ENCODE results near the gene LYZL6. TPM values are rescaled to one million over a fixed set of nuclear protein-coding genes. Genes with fewer than 3 reads are reported as not detected.

The LYZL6 gene
- total RNA-seq, 1 experiment from 2014 or later = not detected

- no peak for DNase-seq (ENCODE audit: low read depth, low spot score)
- intact Hi-C loops (cut with micrococcal nuclease; ENCODE audit: unreplicated experiment) = no loop called here
Observed at GRCh38 chr17:35981246-35981645, 37.7 kb upstream of the LYZL6 start, which contains the start of gene CCL16. CCL16 (minus strand) TSS chr17:35981497; CDS start chr17:35981420, 77 bp downstream.

DNA sequence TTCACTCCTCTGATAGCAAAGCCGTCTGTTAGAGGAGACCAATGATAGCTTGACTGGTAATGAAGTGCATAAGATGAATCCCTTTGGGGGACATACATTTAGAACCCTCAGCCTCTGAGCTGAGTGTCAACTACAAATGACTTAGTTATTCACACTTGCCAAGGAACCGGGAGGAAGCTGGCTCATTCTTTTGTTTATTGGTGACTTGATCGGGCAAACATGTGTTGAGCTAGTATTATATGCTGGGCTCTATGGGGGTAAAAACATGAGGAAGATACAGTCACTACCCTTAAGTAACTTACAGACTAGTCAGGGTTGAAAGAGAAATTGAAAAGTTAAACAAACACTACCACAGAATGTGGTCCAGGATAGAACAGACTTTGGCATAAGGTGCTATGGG, 34.8 kb upstream of the LYZL6 start:
- no peak for TF ChIP-seq CTCF (IDR thresholded peaks at IDR 0.05)
- TF ChIP-seq, protein P1, sequence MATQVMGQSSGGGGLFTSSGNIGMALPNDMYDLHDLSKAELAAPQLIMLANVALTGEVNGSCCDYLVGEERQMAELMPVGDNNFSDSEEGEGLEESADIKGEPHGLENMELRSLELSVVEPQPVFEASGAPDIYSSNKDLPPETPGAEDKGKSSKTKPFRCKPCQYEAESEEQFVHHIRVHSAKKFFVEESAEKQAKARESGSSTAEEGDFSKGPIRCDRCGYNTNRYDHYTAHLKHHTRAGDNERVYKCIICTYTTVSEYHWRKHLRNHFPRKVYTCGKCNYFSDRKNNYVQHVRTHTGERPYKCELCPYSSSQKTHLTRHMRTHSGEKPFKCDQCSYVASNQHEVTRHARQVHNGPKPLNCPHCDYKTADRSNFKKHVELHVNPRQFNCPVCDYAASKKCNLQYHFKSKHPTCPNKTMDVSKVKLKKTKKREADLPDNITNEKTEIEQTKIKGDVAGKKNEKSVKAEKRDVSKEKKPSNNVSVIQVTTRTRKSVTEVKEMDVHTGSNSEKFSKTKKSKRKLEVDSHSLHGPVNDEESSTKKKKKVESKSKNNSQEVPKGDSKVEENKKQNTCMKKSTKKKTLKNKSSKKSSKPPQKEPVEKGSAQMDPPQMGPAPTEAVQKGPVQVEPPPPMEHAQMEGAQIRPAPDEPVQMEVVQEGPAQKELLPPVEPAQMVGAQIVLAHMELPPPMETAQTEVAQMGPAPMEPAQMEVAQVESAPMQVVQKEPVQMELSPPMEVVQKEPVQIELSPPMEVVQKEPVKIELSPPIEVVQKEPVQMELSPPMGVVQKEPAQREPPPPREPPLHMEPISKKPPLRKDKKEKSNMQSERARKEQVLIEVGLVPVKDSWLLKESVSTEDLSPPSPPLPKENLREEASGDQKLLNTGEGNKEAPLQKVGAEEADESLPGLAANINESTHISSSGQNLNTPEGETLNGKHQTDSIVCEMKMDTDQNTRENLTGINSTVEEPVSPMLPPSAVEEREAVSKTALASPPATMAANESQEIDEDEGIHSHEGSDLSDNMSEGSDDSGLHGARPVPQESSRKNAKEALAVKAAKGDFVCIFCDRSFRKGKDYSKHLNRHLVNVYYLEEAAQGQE (IDR thresholded peaks at IDR 0.05; ENCODE audit: insufficient read depth in 1 of 2, low read depth in 2 of 2, low read length in 1 of 2) = no peak
- no peak for TF ChIP-seq POLR2AphosphoS5 (IDR thresholded peaks at IDR 0.05; ENCODE audit: low read depth, low read length)
- no peak for TF ChIP-seq TCF7L2 (IDR thresholded peaks at IDR 0.05; ENCODE audit: low read depth, low read length)
- TF ChIP-seq SIN3A (IDR thresholded peaks at IDR 0.05; ENCODE audit: borderline replicate concordance, insufficient read depth, low read depth, low read length) = no peak
- intact Hi-C loops (cut with micrococcal nuclease; ENCODE audit: unreplicated experiment) = no loop called here
- Histone ChIP-seq H3K27me3 (ENCODE audit: control insufficient read depth, insufficient read depth, low read length) (no peaks in the 10 kb centered on the region; the same call in 1 of the 2 replicates), H3K36me3 (ENCODE audit: control insufficient read depth, insufficient read depth, low read length) (no peaks in the 10 kb centered on the region), H3K4me1 (ENCODE audit: control insufficient read depth, insufficient read depth, low read length) (0 out of 2 replicates have a peak, but pooled peaks cover 4% of the 10 kb centered on the region), H3K4me3 (ENCODE audit: low read depth in 2 of 2, low read length in 2 of 2) (no peak overlapping the region), H3K27ac (ENCODE audit: low read length) (no peak overlapping the region), H3K9me3 (ENCODE audit: control insufficient read depth, insufficient read depth, low read depth, low read length) (no peaks in the 10 kb centered on the region)
- ChIA-PET POLR2A (interaction anchor here (0.7 kb wide), 1 partner anchor 12 kb away, joined by 3 read pairs; no protein-coding TSS in a partner anchor), CTCF (interaction anchor here (1.7 kb wide), 1 partner anchor 9 kb away, joined by 6 read pairs; no protein-coding TSS in a partner anchor)
- DNase-seq (ENCODE audit: low read depth, low spot score) (no peak), ATAC-seq (no peak)
- in situ Hi-C loops (cut with HindIII; ENCODE audit: low pct_unique_long_range_greater_than_20kb, low sequenced_read_pairs) = no loop called here
- BruUV-seq (replicated peaks) = no TSS peak

More at GRCh38 chr17:35981246-35981645, 37.7 kb upstream of the LYZL6 start, which contains the start of gene CCL16:
- in situ Hi-C loops (cut with HindIII; ENCODE audit: low pct_unique_long_range_greater_than_20kb, low sequenced_read_pairs) = no loop called here
- H3K4me1 ChIP-seq (ENCODE audit: control insufficient read depth, insufficient read depth, low read length) = no peaks in the 10 kb centered on the region
- ChIA-PET POLR2A (interaction anchor here (0.7 kb wide), 1 partner anchor 35 kb away, joined by 6 read pairs; no protein-coding TSS in a partner anchor), CTCF (interaction anchor here (1.8 kb wide), 1 partner anchor 168 kb away, joined by 9 read pairs; no protein-coding TSS in a partner anchor)
- no peak within 1 kb of the TSS for H3K27ac ChIP-seq (ENCODE audit: low read length)
- H3K4me3 ChIP-seq (ENCODE audit: low read depth in 2 of 2, low read length in 2 of 2) = no peak within 1 kb of the TSS
- no TSS peak for BruUV-seq (replicated peaks)
- H3K9me3 ChIP-seq (ENCODE audit: control insufficient read depth, insufficient read depth, low read depth, low read length) = no peaks in the 10 kb centered on the region
- no peak for ATAC-seq
- no peaks in the 10 kb centered on the region for H3K36me3 ChIP-seq (ENCODE audit: control insufficient read depth, insufficient read depth, low read length)
- no peaks in the 10 kb centered on the region; the same call in 1 of the 2 replicates for H3K27me3 ChIP-seq (ENCODE audit: control insufficient read depth, insufficient read depth, low read length)
- TF ChIP-seq POLR2AphosphoS5 (IDR thresholded peaks at IDR 0.05; ENCODE audit: low read depth, low read length) (no peak), CTCF (IDR thresholded peaks at IDR 0.05) (no peak), TCF7L2 (IDR thresholded peaks at IDR 0.05; ENCODE audit: low read depth, low read length) (no peak), SIN3A (IDR thresholded peaks at IDR 0.05; ENCODE audit: borderline replicate concordance, insufficient read depth, low read depth, low read length) (no peak)
- TF ChIP-seq, protein P1 (IDR thresholded peaks at IDR 0.05; ENCODE audit: insufficient read depth in 1 of 2, low read depth in 2 of 2, low read length in 1 of 2) = no peak
